ENCODE measurements around the gene RHBG. TPM values are rescaled to one million over a fixed set of nuclear protein-coding genes. Genes with fewer than 3 reads are reported as not detected.

RHBG gene
- total and polyA plus RNA-seq, 2 donors (not counting 1 experiment from before 2014, with no cell fraction given), result not detected

DNA sequence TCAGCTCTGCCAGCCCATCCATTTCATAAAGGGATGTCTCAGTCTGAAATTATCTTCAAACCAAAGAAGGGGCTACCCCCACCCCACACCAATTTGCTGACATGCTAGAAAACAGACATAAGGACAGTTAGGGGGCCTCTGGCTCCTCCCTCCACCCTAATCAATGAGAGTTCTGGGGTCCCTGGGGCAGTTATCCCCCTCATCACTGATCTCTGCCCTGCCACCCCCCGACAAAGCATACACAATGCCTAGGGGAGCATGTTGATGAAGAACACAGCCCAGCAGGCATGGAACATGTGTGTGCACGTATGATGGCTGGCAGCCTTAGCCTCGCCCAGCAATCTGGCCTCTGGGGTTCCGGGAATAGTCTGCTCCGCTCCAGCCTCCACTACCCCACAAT is 58.9 kb downstream of the RHBG start:
- Mint-ChIP-seq H3K27ac (no peak overlapping the region), H3K27me3 (peaks cover 82% of the 10 kb centered on the region), H3K4me3 (no peak overlapping the region), H3K9me3 (ENCODE audit: insufficient read depth) (no peaks in the 10 kb centered on the region), H3K4me1 (no peaks in the 10 kb centered on the region)
- H3K4me3 ChIP-seq (ENCODE audit: control extremely low read depth in 1 of 5, extremely low read depth in 1 of 5, insufficient read depth in 1 of 5, low read depth in 2 of 5, low read length in 4 of 5), result no peak overlapping the region
- H3K4me2 ChIP-seq (replicated peaks; ENCODE audit: low read depth, low read length, poor library complexity, severe bottlenecking), result no peak overlapping the region
- H3K9me3 ChIP-seq (ENCODE audit: control extremely low read depth in 1 of 3, control insufficient read depth in 2 of 3, insufficient read depth in 1 of 3, low read length in 2 of 3), result peaks cover 0 to 3% (median 0%) of the 10 kb centered on the region in 3 donors
- no CpG with 5 or more reads among the region's 5 CpGs for WGBS (ENCODE audit: insufficient coverage)
- no peaks in the 10 kb centered on the region for H4K20me1 ChIP-seq (ENCODE audit: control insufficient read depth, insufficient read depth, low read length, poor library complexity, severe bottlenecking)
- H2AFZ ChIP-seq (ENCODE audit: insufficient read depth, low read depth, low read length, poor library complexity, severe bottlenecking), result no peak overlapping the region
- TF ChIP-seq, protein P1, sequence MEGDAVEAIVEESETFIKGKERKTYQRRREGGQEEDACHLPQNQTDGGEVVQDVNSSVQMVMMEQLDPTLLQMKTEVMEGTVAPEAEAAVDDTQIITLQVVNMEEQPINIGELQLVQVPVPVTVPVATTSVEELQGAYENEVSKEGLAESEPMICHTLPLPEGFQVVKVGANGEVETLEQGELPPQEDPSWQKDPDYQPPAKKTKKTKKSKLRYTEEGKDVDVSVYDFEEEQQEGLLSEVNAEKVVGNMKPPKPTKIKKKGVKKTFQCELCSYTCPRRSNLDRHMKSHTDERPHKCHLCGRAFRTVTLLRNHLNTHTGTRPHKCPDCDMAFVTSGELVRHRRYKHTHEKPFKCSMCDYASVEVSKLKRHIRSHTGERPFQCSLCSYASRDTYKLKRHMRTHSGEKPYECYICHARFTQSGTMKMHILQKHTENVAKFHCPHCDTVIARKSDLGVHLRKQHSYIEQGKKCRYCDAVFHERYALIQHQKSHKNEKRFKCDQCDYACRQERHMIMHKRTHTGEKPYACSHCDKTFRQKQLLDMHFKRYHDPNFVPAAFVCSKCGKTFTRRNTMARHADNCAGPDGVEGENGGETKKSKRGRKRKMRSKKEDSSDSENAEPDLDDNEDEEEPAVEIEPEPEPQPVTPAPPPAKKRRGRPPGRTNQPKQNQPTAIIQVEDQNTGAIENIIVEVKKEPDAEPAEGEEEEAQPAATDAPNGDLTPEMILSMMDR (IDR thresholded peaks at IDR 0.05), result no peak
- TF ChIP-seq EZH2 (IDR thresholded peaks at IDR 0.05; ENCODE audit: borderline replicate concordance, insufficient read depth, low read depth, low read length, poor library complexity, severe bottlenecking), result no peak
- H3K4me1 ChIP-seq (ENCODE audit: control insufficient read depth in 2 of 2, insufficient read depth in 2 of 2, low read length in 2 of 2), result no peaks in the 10 kb centered on the region
- ATAC-seq (ENCODE audit: low read depth) (no peak), DNase-seq (no peak)
- intact Hi-C loops (cut with micrococcal nuclease), result no loop called here
- no peaks in the 10 kb centered on the region for H3K79me2 ChIP-seq (ENCODE audit: control insufficient read depth, insufficient read depth, low read length)
- no peak overlapping the region for H3K9ac ChIP-seq (ENCODE audit: low read length)
- POLR2A ChIA-PET, result no interaction called here
- H3K36me3 ChIP-seq (replicated peaks in 1 of 2; ENCODE audit: control extremely low read depth in 1 of 2, control insufficient read depth in 1 of 2, extremely low read depth in 1 of 2, insufficient read depth in 2 of 2, low read length in 1 of 2), result no peaks in the 10 kb centered on the region
- no peak overlapping the region for H3K27ac ChIP-seq (ENCODE audit: low read length in 2 of 2)
- peaks cover 0 to 91% (median 46%) of the 10 kb centered on the region in 4 experiments for H3K27me3 ChIP-seq (replicated peaks in 1 of 4; ENCODE audit: control extremely low read depth in 1 of 4, control insufficient read depth in 3 of 4, insufficient read depth in 4 of 4, low read length in 3 of 4)
- CTCF ChIA-PET, result interaction anchor here (0.8 kb wide), 1 partner anchor 42 kb away, joined by 3 read pairs; no protein-coding TSS in a partner anchor

DNA sequence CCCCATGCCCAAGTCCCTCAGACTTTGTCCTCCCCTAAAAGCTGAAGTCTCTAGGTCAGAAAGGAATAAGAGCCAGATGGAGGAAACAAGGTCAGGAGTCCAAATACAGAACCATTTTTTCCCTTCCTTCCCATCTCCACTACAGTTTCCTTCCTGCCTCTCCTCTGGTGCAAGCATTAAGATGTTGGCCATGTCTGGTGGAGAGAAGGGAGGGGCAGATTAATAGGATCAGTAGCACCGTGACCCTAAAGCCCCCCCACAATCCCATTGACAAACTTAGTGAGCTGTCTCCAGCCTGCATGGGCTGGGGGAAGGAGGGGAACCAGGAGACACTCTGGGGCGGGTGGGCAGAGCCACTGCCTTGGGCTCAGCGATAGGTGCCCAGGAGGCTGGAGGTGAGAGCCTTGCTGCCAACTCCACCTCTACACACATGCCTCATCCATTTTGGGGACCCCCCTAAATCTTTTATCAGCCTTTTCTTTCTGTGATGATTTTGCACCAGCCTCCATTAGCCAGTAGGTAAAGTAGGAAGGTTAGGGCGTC is 59.8 kb downstream of the RHBG start:
- intact Hi-C loops (cut with micrococcal nuclease), result no loop called here
- Mint-ChIP-seq H3K4me1 (no peaks in the 10 kb centered on the region), H3K27me3 (peaks cover 82% of the 10 kb centered on the region), H3K27ac (no peak overlapping the region), H3K4me3 (no peak overlapping the region), H3K9me3 (ENCODE audit: insufficient read depth) (no peaks in the 10 kb centered on the region)
- ATAC-seq (ENCODE audit: low read depth), result no peak
- Histone ChIP-seq H3K9me3 (ENCODE audit: control extremely low read depth in 1 of 3, control insufficient read depth in 2 of 3, insufficient read depth in 1 of 3, low read length in 2 of 3) (peaks cover 0 to 3% (median 0%) of the 10 kb centered on the region in 3 donors), H3K9ac (ENCODE audit: low read length) (no peak overlapping the region), H3K27me3 (replicated peaks in 1 of 4; ENCODE audit: control extremely low read depth in 1 of 4, control insufficient read depth in 3 of 4, insufficient read depth in 4 of 4, low read length in 3 of 4) (peaks cover 0 to 90% (median 48%) of the 10 kb centered on the region in 4 experiments), H2AFZ (ENCODE audit: insufficient read depth, low read depth, low read length, poor library complexity, severe bottlenecking) (no peak overlapping the region), H3K79me2 (ENCODE audit: control insufficient read depth, insufficient read depth, low read length) (no peaks in the 10 kb centered on the region), H3K27ac (ENCODE audit: low read length in 2 of 2) (no peak overlapping the region), H3K4me1 (ENCODE audit: control insufficient read depth in 2 of 2, insufficient read depth in 2 of 2, low read length in 2 of 2) (no peaks in the 10 kb centered on the region), H3K4me3 (ENCODE audit: control extremely low read depth in 1 of 5, extremely low read depth in 1 of 5, insufficient read depth in 1 of 5, low read depth in 2 of 5, low read length in 4 of 5) (no peak overlapping the region), H4K20me1 (ENCODE audit: control insufficient read depth, insufficient read depth, low read length, poor library complexity, severe bottlenecking) (no peaks in the 10 kb centered on the region), H3K36me3 (replicated peaks in 1 of 2; ENCODE audit: control extremely low read depth in 1 of 2, control insufficient read depth in 1 of 2, extremely low read depth in 1 of 2, insufficient read depth in 2 of 2, low read length in 1 of 2) (no peaks in the 10 kb centered on the region), H3K4me2 (replicated peaks; ENCODE audit: low read depth, low read length, poor library complexity, severe bottlenecking) (no peak overlapping the region)
- no CpG with 5 or more reads among the region's 4 CpGs for WGBS (ENCODE audit: insufficient coverage)
- DNase-seq, result no peak
- TF ChIP-seq, protein P1 (IDR thresholded peaks at IDR 0.05), result no peak
- TF ChIP-seq EZH2 (IDR thresholded peaks at IDR 0.05; ENCODE audit: borderline replicate concordance, insufficient read depth, low read depth, low read length, poor library complexity, severe bottlenecking), result no peak
- ChIA-PET POLR2A (no interaction called here), CTCF (interaction anchor here (2.0 kb wide), 1 partner anchor 43 kb away, joined by 12 read pairs; no protein-coding TSS in a partner anchor)

Measured in B cell (primary cell).